OCI-LY1 (cell line): ENCODE results near the gene CMTM4.
"Not testable (repeated sequence)": the region's sequence is repeated elsewhere in the genome, so short reads cannot be mapped to it uniquely, and the experiment has no call there.

ENCODE experiments used
- H2AFZ ChIP-seq: fragments of 200-600 bp; sonication (generic), shearing (Covaris generic); 2 replicates; pipeline ENCODE4 v1.6.0; 2014; ENCODE audit warnings: antibody characterized with exemption, mild to moderate bottlenecking, low read length
- H3F3A ChIP-seq: fragments of 200-600 bp; sonication (generic), shearing (Covaris generic); 2 replicates; pipeline ENCODE4 v1.6.0; 2014; ENCODE audit warnings: mild to moderate bottlenecking, antibody characterized with exemption, low read length, moderate library complexity; ENCODE audit not compliant: insufficient read depth
- H3K27ac ChIP-seq: fragments of 200-600 bp; sonication (generic); 2 replicates; pipeline ENCODE4 v1.5.1; 2014; ENCODE audit warnings: low read length, mixed run types, mild to moderate bottlenecking, low read depth; ENCODE audit not compliant: poor library complexity, severe bottlenecking
- H3K27me3 ChIP-seq: fragments of 200-600 bp; sonication (generic); 2 replicates; pipeline ENCODE4 v1.6.0; 2014; ENCODE audit warnings: antibody characterized with exemption, mild to moderate bottlenecking, low read length, moderate library complexity; ENCODE audit not compliant: insufficient read depth
- H3K36me3 ChIP-seq: fragments of 200-600 bp; sonication (generic); 2 replicates; pipeline ENCODE4 v1.6.1; 2014; ENCODE audit warnings: mild to moderate bottlenecking, antibody characterized with exemption, low read length, moderate library complexity, mixed read lengths; ENCODE audit not compliant: insufficient read depth
- H3K4me1 ChIP-seq: fragments of 200-600 bp; sonication (generic); 2 replicates; pipeline ENCODE4 v1.5.1; 2014; ENCODE audit warnings: mild to moderate bottlenecking, low read length, moderate library complexity; ENCODE audit not compliant: insufficient read depth, severe bottlenecking
- H3K4me2 ChIP-seq: fragments of 200-600 bp; sonication (generic), shearing (Covaris generic); 2 replicates; pipeline ENCODE4 v1.6.1; 2014; ENCODE audit warnings: low read length
- H3K4me3 ChIP-seq: fragments of 200-600 bp; sonication (generic); 2 replicates; pipeline ENCODE4 v1.5.1; 2014; ENCODE audit warnings: low read length, low read depth, mild to moderate bottlenecking, mixed read lengths; ENCODE audit not compliant: poor library complexity, severe bottlenecking
- H3K79me2 ChIP-seq: fragments of 200-600 bp; shearing (Covaris generic); 2 replicates; pipeline ENCODE4 v1.6.1; 2016; ENCODE audit warnings: mixed run types, low read length, mixed read lengths; ENCODE audit not compliant: insufficient read depth
- H3K9ac ChIP-seq: fragments of 200-600 bp; sonication (generic), shearing (Covaris generic); 2 replicates; pipeline ENCODE4 v1.6.1; 2014; ENCODE audit warnings: mild to moderate bottlenecking, low read length, mixed read lengths
- H3K9me2 ChIP-seq: fragments of 200-600 bp; sonication (generic), shearing (Covaris generic); 2 replicates; pipeline ENCODE4 v1.6.1; 2014; ENCODE audit warnings: low read depth, mild to moderate bottlenecking, low read length, mixed read lengths
- H3K9me3 ChIP-seq: fragments of 200-600 bp; shearing (Covaris generic); 2 replicates; pipeline ENCODE4 v1.6.1; 2014; ENCODE audit warnings: low read length, mixed read lengths
- H4K20me1 ChIP-seq: fragments of 200-600 bp; sonication (generic), shearing (Covaris generic); 2 replicates; pipeline ENCODE4 v1.6.0; 2016; ENCODE audit warnings: mild to moderate bottlenecking, low read length; ENCODE audit not compliant: insufficient read depth
- CTCF ChIP-seq: fragments of 200-600 bp; sonication (generic), shearing (Covaris generic); IDR thresholded peaks from 2 replicates; pipeline ENCODE4 v1.5.1; 2017; ENCODE audit warnings: mild to moderate bottlenecking, antibody characterized with exemption, low read length, moderate library complexity, mixed read lengths
- EZH2 ChIP-seq: fragments of 200-600 bp; sonication (generic), shearing (Covaris generic); IDR thresholded peaks from 2 replicates; pipeline ENCODE4 v1.8.0; 2017; ENCODE audit warnings: borderline replicate concordance, mixed run types, mild to moderate bottlenecking, antibody characterized with exemption, low read length, moderate library complexity, mixed read lengths

Gene CMTM4

GRCh38 chr16:66635406-66635805 is 61.1 kb downstream of the CMTM4 start:
- no peaks in the 10 kb centered on the region for H3K9me2 ChIP-seq
- H4K20me1 ChIP-seq = no peaks in the 10 kb centered on the region
- H3F3A ChIP-seq = no peaks in the 10 kb centered on the region
- H3K4me2 ChIP-seq = no peak overlapping the region
- H3K79me2 ChIP-seq = no peaks in the 10 kb centered on the region
- no peak overlapping the region for H3K27ac ChIP-seq
- no peaks in the 10 kb centered on the region for H3K36me3 ChIP-seq
- H3K27me3 ChIP-seq = no peaks in the 10 kb centered on the region
- H3K9me3 ChIP-seq = no peaks in the 10 kb centered on the region
- TF ChIP-seq CTCF = no peak
- TF ChIP-seq EZH2 = no peak
- H3K9ac ChIP-seq = no peak overlapping the region
- no peaks in the 10 kb centered on the region for H3K4me1 ChIP-seq
- no peak overlapping the region for H2AFZ ChIP-seq
- no peak overlapping the region for H3K4me3 ChIP-seq

GRCh38 chr16:66634527-66635196 is 61.9 kb downstream of the CMTM4 start:
- no peaks in the 10 kb centered on the region for H3K79me2 ChIP-seq
- no peak overlapping the region for H3K9ac ChIP-seq
- H3K4me1 ChIP-seq = no peaks in the 10 kb centered on the region
- H3F3A ChIP-seq = no peaks in the 10 kb centered on the region
- H3K27me3 ChIP-seq = no peaks in the 10 kb centered on the region
- no peak overlapping the region for H3K4me2 ChIP-seq
- H3K36me3 ChIP-seq = no peaks in the 10 kb centered on the region
- no peaks in the 10 kb centered on the region for H4K20me1 ChIP-seq
- H3K9me2 ChIP-seq = no peaks in the 10 kb centered on the region
- no peak overlapping the region for H3K27ac ChIP-seq
- no peaks in the 10 kb centered on the region for H3K9me3 ChIP-seq
- no peak overlapping the region for H2AFZ ChIP-seq
- no peak overlapping the region for H3K4me3 ChIP-seq
- TF ChIP-seq CTCF = no peak
- TF ChIP-seq EZH2 = no peak

GRCh38 chr16:66631558-66631957 is 65.0 kb downstream of the CMTM4 start:
- not testable (repeated sequence) for H3F3A ChIP-seq, H3K4me2 ChIP-seq, H3K9ac ChIP-seq, H3K9me3 ChIP-seq, H3K4me3 ChIP-seq, H3K4me1 ChIP-seq, H3K9me2 ChIP-seq, H2AFZ ChIP-seq, H3K79me2 ChIP-seq, H3K36me3 ChIP-seq, H3K27me3 ChIP-seq, H4K20me1 ChIP-seq, H3K27ac ChIP-seq

- not testable (repeated sequence) for H3K4me3 ChIP-seq, H3K9ac ChIP-seq, H3K27ac ChIP-seq, H3K36me3 ChIP-seq, H3K9me3 ChIP-seq, H3K9me2 ChIP-seq, H3K4me2 ChIP-seq, H4K20me1 ChIP-seq, H2AFZ ChIP-seq, H3F3A ChIP-seq, H3K4me1 ChIP-seq, H3K27me3 ChIP-seq, H3K79me2 ChIP-seq
Observed at GRCh38 chr16:66630561-66631260, 65.8 kb downstream of the CMTM4 start.
